KBM-7 (cell line): ENCODE data around the gene HCFC2.
"Not testable (repeated sequence)": the region's sequence is repeated elsewhere in the genome, so short reads cannot be mapped to it uniquely, and the experiment has no call there.

ENCODE experiments used
- DNase-seq: peaks from one replicate; pipeline ENCODE4 v3.0.0-alpha.2; 2015
- in situ Hi-C: fragments of 300-500 bp; cut with MboI; formaldehyde crosslinking; loops from 2 replicates; pipeline ENCODE4 v1.14.3; 2020; ENCODE audit warnings: low sequenced_read_pairs, low pct_unique_long_range_greater_than_20kb, mixed read lengths

HCFC2 gene

GRCh38 chr12:104064031-104064841 is at the start of gene HCFC2:
Gene HCFC2, plus strand, starts transcription at chr12:104064531. Its CDS starts 30 bp downstream, at chr12:104064561.
- in situ Hi-C loops: no loop called here
- DNase-seq: peak; percentile 89

GRCh38 chr12:104021862-104022261 is 42.5 kb upstream of the HCFC2 start:
- DNase-seq, in situ Hi-C loops: not testable (repeated sequence)

- in situ Hi-C loops: no loop called here
- DNase-seq: no peak
These were observed 41.5 kb upstream of the HCFC2 start for GRCh38 chr12:104022786-104023185.

- in situ Hi-C loops: no loop called here
- DNase-seq: no peak
These were observed 40.6 kb upstream of the HCFC2 start for GRCh38 chr12:104023710-104024109.

GRCh38 chr12:104024348-104024747 is 40.0 kb upstream of the HCFC2 start:
- in situ Hi-C loops: no loop called here
- no peak for DNase-seq

- in situ Hi-C loops: no loop called here
- DNase-seq: no peak
These were observed 38.6 kb upstream of the HCFC2 start for GRCh38 chr12:104025771-104026170.

- in situ Hi-C loops: no loop called here
- DNase-seq: no peak
These were observed 37.3 kb upstream of the HCFC2 start for GRCh38 chr12:104026841-104027599.

- in situ Hi-C loops, DNase-seq: not testable (repeated sequence)
These were observed 33.7 kb upstream of the HCFC2 start for GRCh38 chr12:104030596-104030995.

GRCh38 chr12:104036143-104036542 is 28.2 kb upstream of the HCFC2 start:
- DNase-seq, in situ Hi-C loops: not testable (repeated sequence)

- in situ Hi-C loops, DNase-seq: not testable (repeated sequence)
These were observed 24.6 kb upstream of the HCFC2 start for GRCh38 chr12:104039769-104040168.

GRCh38 chr12:104042580-104042979 is 21.8 kb upstream of the HCFC2 start:
- DNase-seq: no peak
- in situ Hi-C loops: no loop called here

GRCh38 chr12:104044158-104044557 is 20.2 kb upstream of the HCFC2 start:
- in situ Hi-C loops: no loop called here
- no peak for DNase-seq

- in situ Hi-C loops: no loop called here
- no peak for DNase-seq
These were observed 18.0 kb upstream of the HCFC2 start for GRCh38 chr12:104046306-104046705.

GRCh38 chr12:104048162-104048561 is 16.2 kb upstream of the HCFC2 start:
- in situ Hi-C loops: no loop called here
- DNase-seq: no peak

- DNase-seq: no peak
- in situ Hi-C loops: no loop called here
These were observed 15.5 kb upstream of the HCFC2 start for GRCh38 chr12:104048811-104049210.

- no peak for DNase-seq
- in situ Hi-C loops: no loop called here
These were observed 14.9 kb upstream of the HCFC2 start for GRCh38 chr12:104049278-104049902.

- in situ Hi-C loops: no loop called here
- peak; percentile 35 for DNase-seq
These were observed 14.4 kb upstream of the HCFC2 start, which contains the start of gene GLT8D2 for GRCh38 chr12:104049903-104050356. Gene GLT8D2, minus strand, starts transcription at chr12:104050187. Its CDS starts 30,539 bp downstream, at chr12:104019648.

GRCh38 chr12:104050436-104050835 is 13.9 kb upstream of the HCFC2 start:
- DNase-seq: no peak
- in situ Hi-C loops: no loop called here

- in situ Hi-C loops: no loop called here
- DNase-seq: no peak
These were observed 9.5 kb upstream of the HCFC2 start for GRCh38 chr12:104054681-104055346.
